Measurements from ENCODE around the gene ITIH6. TPM values are rescaled to one million over a fixed set of nuclear protein-coding genes. Genes with fewer than 3 reads are reported as not detected.
"Not testable (repeated sequence)": the region's sequence is repeated elsewhere in the genome, so short reads cannot be mapped to it uniquely, and the experiment has no call there.

ITIH6 gene
- total RNA-seq, 1 experiment from 2014 or later: not detected

DNA sequence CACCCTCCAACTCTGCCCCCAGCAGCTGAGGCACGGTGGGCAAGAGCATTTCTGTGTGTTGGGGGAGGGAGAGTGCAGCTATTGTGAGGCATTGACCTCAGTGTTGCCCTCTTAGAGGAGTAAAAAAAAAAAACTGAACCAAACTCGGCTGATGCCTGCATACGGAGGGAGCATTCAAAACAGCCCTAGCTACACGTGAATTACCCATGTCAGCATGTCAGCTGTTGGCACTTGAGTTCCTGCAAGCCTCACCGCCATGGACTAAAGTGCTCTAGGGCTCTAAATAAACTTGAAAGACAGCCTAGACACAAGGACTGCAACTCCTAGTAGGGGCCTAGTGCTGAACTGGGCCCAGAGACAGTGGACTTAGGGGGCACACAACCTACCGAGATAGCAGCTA lies 22.0 kb downstream of the ITIH6 start:
- POLR2A ChIA-PET: no interaction called here
- no TSS peak for BruUV-seq (replicated peaks)

GRCh38 chrX:54774391-54775094 lies 23.5 kb downstream of the ITIH6 start:
- H3K27me3 Mint-ChIP-seq (ENCODE audit: insufficient read depth, unreplicated experiment); H3K36me3 Mint-ChIP-seq (ENCODE audit: insufficient read depth, unreplicated experiment); H3K9me3 Mint-ChIP-seq (ENCODE audit: unreplicated experiment); H3K4me3 Mint-ChIP-seq (ENCODE audit: unreplicated experiment); intact Hi-C loops (cut with micrococcal nuclease); H3K4me1 Mint-ChIP-seq (ENCODE audit: insufficient read depth, unreplicated experiment); DNase-seq (ENCODE audit: unreplicated experiment); BruUV-seq (replicated peaks); H3K27ac Mint-ChIP-seq (ENCODE audit: low read depth, unreplicated experiment); POLR2A ChIA-PET: not testable (repeated sequence)
- CTCF ChIA-PET: interaction anchor here (1.3 to 1.5 kb wide), 2 partner anchors 9 to 526 kb away, joined by 3 read pairs; no protein-coding TSS in a partner anchor

More for the DNA sequence above, 22.0 kb downstream of the ITIH6 start:
- intact Hi-C loops (cut with micrococcal nuclease): no loop called here
- no peaks in the 10 kb centered on the region for H3K9me3 Mint-ChIP-seq (ENCODE audit: unreplicated experiment)
- CTCF ChIA-PET: no interaction called here
- H3K36me3 Mint-ChIP-seq (ENCODE audit: insufficient read depth, unreplicated experiment): no peaks in the 10 kb centered on the region
- H3K27me3 Mint-ChIP-seq (ENCODE audit: insufficient read depth, unreplicated experiment): peaks cover 20% of the 10 kb centered on the region
- H3K4me3 Mint-ChIP-seq (ENCODE audit: unreplicated experiment): no peak overlapping the region
- DNase-seq (ENCODE audit: unreplicated experiment): no peak
- H3K27ac Mint-ChIP-seq (ENCODE audit: low read depth, unreplicated experiment): no peak overlapping the region
- TF ChIP-seq CTCF (IDR thresholded peaks at IDR 0.05; ENCODE audit: unreplicated experiment): no peak
- H3K4me1 Mint-ChIP-seq (ENCODE audit: insufficient read depth, unreplicated experiment): no peaks in the 10 kb centered on the region

DNA sequence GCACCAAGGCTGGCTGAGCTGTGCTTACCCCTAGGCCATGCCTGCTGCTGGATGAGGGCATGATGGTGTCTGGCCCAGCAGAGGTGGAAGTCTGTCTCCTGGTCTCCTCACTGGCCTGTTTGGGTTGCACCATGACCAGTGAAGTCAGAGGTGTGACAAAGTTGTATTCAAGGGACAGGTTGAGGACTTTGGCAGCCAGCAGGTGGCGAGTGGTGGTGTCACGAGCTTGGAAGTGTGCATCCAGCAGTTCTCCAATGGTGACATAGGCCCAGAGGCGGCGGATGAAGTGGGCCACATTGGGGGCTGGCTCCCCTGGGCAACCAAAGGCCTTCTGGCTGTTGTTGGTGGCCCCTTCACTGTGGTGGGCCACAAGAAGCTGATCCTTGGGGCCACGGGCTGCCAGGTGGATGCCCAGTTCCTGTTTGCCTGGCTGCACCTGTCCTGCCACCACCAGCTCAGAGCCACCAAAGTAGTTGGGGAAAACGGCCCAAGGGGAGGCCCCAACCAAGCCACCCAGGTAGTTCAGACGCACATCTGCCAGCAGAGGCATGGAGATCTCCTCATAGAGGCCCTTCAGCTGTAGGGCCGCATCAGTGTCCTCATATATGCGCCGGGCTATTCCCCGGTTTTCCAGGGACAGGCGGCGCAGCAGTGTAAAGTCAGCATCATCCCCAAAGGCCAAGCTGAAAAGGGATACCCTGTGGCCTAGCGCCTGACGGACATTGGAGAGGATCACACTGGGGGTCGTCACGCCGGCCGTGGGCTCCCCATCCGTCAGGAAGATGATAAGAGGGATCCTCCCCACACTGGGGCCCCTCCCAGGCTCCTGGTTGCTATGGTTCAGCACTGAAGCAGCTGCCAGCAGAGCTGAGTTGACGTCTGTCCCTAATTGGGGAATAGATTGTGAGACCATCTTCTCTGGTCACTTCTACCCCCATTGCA lies 39.7 kb downstream of the ITIH6 start:
- intact Hi-C loops (cut with micrococcal nuclease): no loop called here
- no peaks in the 10 kb centered on the region for H3K9me3 Mint-ChIP-seq (ENCODE audit: unreplicated experiment)
- peaks cover 25% of the 10 kb centered on the region for H3K27me3 Mint-ChIP-seq (ENCODE audit: insufficient read depth, unreplicated experiment)
- H3K27ac Mint-ChIP-seq (ENCODE audit: low read depth, unreplicated experiment): no peak overlapping the region
- no peak for TF ChIP-seq CTCF (IDR thresholded peaks at IDR 0.05; ENCODE audit: unreplicated experiment)
- CTCF ChIA-PET: no interaction called here
- POLR2A ChIA-PET: no interaction called here
- no peak for DNase-seq (ENCODE audit: unreplicated experiment)
- no TSS peak for BruUV-seq (replicated peaks)
- H3K4me1 Mint-ChIP-seq (ENCODE audit: insufficient read depth, unreplicated experiment): no peaks in the 10 kb centered on the region
- H3K4me3 Mint-ChIP-seq (ENCODE audit: unreplicated experiment): no peak overlapping the region
- no peaks in the 10 kb centered on the region for H3K36me3 Mint-ChIP-seq (ENCODE audit: insufficient read depth, unreplicated experiment)

DNA sequence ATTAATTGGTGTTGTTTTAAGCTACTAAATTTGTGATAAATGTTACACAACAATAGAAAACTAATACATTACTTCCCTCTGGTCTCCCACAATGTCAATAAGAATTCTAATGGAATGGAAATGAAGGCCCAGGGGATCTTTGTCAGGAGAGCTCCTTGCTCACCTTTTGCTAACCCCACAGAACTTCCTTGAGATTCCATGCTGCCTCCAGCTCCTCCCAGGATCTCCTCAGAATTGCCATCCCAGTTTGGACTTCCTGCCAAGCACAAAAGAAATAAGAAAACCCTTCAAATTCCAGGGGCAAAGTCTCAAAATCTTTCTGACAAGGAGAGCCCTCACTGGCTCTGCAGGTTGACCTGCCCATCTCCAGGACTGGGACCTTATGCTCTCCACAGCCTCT lies 43.2 kb downstream of the ITIH6 start:
- intact Hi-C loops (cut with micrococcal nuclease): no loop called here
- TF ChIP-seq CTCF (IDR thresholded peaks at IDR 0.05; ENCODE audit: unreplicated experiment): no peak
- Mint-ChIP-seq H3K27ac (ENCODE audit: low read depth, unreplicated experiment) (no peak overlapping the region), H3K4me3 (ENCODE audit: unreplicated experiment) (no peak overlapping the region), H3K9me3 (ENCODE audit: unreplicated experiment) (no peaks in the 10 kb centered on the region), H3K36me3 (ENCODE audit: insufficient read depth, unreplicated experiment) (no peaks in the 10 kb centered on the region), H3K4me1 (ENCODE audit: insufficient read depth, unreplicated experiment) (no peaks in the 10 kb centered on the region), H3K27me3 (ENCODE audit: insufficient read depth, unreplicated experiment) (peaks cover 31% of the 10 kb centered on the region)
- no TSS peak for BruUV-seq (replicated peaks)
- ChIA-PET POLR2A (no interaction called here), CTCF (no interaction called here)
- no peak for DNase-seq (ENCODE audit: unreplicated experiment)

All from MCF 10A (cell line).